Measurements from ENCODE around the gene CARMIL1.

Gene CARMIL1

DNA sequence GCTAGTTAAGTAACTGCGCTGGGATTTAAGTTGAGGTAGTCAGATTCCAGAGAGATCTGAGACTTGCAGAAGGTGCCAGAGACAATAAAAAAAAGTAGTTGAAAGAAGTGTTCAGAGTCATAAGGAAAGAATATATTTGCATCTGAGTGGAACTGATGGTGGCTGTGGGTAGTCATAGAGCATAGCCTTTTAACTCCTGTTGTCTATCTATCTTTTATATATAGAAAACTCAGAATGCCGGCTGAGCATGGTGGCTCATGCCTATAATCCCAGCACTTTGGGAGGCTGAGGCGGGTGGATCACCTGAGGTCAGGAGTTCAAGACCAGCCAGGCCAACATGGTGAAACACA is 62.0 kb downstream of the CARMIL1 start:
- no peak overlapping the region for H3K4me3 ChIP-seq (ENCODE audit: low read depth in 1 of 2, low read length in 1 of 2)
- no peaks in the 10 kb centered on the region for H3K9me3 ChIP-seq
- TF ChIP-seq, protein P1, sequence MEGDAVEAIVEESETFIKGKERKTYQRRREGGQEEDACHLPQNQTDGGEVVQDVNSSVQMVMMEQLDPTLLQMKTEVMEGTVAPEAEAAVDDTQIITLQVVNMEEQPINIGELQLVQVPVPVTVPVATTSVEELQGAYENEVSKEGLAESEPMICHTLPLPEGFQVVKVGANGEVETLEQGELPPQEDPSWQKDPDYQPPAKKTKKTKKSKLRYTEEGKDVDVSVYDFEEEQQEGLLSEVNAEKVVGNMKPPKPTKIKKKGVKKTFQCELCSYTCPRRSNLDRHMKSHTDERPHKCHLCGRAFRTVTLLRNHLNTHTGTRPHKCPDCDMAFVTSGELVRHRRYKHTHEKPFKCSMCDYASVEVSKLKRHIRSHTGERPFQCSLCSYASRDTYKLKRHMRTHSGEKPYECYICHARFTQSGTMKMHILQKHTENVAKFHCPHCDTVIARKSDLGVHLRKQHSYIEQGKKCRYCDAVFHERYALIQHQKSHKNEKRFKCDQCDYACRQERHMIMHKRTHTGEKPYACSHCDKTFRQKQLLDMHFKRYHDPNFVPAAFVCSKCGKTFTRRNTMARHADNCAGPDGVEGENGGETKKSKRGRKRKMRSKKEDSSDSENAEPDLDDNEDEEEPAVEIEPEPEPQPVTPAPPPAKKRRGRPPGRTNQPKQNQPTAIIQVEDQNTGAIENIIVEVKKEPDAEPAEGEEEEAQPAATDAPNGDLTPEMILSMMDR (IDR thresholded peaks at IDR 0.05): no peak
- no peaks in the 10 kb centered on the region for H3K4me1 ChIP-seq (ENCODE audit: control insufficient read depth in 1 of 2, insufficient read depth in 1 of 2, low read depth in 1 of 2, low read length in 1 of 2)
- no peaks in the 10 kb centered on the region for H3K36me3 ChIP-seq
- no peak overlapping the region for H3K27ac ChIP-seq
- peaks cover 20% of the 10 kb centered on the region for H3K27me3 ChIP-seq

DNA sequence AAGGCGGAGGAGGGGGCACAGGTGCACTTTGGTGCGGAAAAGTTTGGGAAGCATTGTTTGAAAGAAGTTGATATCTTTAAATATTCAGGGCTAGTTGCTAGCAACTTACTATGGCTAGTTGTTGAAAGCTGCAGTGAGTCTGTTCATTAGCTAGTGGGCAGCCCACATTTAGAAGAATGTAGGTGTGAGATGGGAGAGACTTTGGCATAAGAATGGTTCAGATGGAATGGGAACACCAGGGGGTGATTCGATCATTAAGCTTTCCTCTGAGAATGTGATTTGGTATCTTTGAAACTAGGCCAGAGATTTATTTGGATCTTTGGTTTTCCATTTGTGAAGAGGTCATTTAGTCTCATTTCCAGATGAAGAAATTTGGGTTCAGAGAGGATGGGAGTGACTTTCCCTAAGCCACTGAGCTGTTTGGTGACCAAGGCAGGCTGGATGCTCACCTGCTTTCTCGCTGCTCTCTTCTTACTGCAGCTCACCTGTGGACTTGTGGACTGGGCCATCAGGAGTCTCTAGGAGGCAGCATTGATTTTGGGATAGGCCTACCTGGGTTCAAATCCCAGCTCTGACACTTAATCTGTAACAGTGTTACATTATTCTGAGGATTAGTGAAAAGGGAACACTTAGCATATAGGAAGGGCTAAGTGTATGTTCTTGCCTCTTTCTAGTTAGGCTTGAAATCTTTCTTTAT is 62.9 kb downstream of the CARMIL1 start:
- Histone ChIP-seq H3K9me3 (no peaks in the 10 kb centered on the region), H3K4me3 (ENCODE audit: low read depth in 1 of 2, low read length in 1 of 2) (no peak overlapping the region), H3K27ac (no peak overlapping the region), H3K27me3 (peaks cover 20% of the 10 kb centered on the region), H3K4me1 (ENCODE audit: control insufficient read depth in 1 of 2, insufficient read depth in 1 of 2, low read depth in 1 of 2, low read length in 1 of 2) (no peaks in the 10 kb centered on the region), H3K36me3 (no peaks in the 10 kb centered on the region)
- TF ChIP-seq, protein P1 (IDR thresholded peaks at IDR 0.05): no peak

DNA sequence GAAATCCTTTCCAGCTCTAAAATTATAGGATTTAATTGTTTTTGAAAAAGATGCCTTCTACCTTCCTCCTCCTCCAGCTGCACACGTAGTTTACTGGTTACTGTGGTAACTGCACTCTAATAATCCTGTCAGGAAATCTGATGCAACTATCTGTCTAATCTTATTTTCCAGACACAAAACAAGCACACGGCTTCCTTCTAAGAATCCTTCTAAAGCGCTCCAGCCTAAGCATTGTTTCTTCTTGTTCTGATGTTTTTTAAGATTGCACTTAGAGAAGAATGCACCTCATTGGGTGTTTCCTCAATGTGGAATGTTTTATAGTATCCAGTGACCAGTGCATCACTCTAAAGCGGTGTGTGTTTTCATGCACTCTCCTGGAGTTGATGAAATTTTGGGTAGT is 63.6 kb downstream of the CARMIL1 start:
- Histone ChIP-seq H3K27ac (no peak overlapping the region), H3K4me3 (ENCODE audit: low read depth in 1 of 2, low read length in 1 of 2) (no peak overlapping the region), H3K4me1 (ENCODE audit: control insufficient read depth in 1 of 2, insufficient read depth in 1 of 2, low read depth in 1 of 2, low read length in 1 of 2) (no peaks in the 10 kb centered on the region), H3K9me3 (no peaks in the 10 kb centered on the region), H3K36me3 (no peaks in the 10 kb centered on the region), H3K27me3 (peaks cover 20% of the 10 kb centered on the region)
- TF ChIP-seq, protein P1 (IDR thresholded peaks at IDR 0.05): no peak

DNA sequence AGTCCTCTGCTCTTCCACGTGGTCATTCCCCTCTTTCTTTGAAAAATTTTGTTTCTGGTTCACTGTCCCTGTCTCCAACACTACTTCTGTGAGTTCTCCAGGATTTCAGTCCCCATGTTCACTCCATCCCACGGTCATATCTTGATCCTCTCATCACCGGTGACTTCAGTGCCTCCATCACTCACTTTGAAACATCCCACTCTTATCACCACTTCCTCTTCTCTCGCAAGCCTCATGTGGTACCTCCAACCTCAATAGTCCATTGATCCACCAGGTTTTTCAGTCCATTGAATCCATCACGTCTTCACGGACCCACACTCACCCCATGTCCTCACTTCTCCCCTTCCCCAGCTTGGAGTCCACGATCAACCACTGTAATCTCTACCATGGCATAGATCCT is 64.8 kb downstream of the CARMIL1 start:
- Histone ChIP-seq H3K36me3 (no peaks in the 10 kb centered on the region), H3K4me1 (ENCODE audit: control insufficient read depth in 1 of 2, insufficient read depth in 1 of 2, low read depth in 1 of 2, low read length in 1 of 2) (no peaks in the 10 kb centered on the region), H3K9me3 (no peaks in the 10 kb centered on the region), H3K27me3 (peaks cover 20% of the 10 kb centered on the region), H3K4me3 (ENCODE audit: low read depth in 1 of 2, low read length in 1 of 2) (no peak overlapping the region), H3K27ac (no peak overlapping the region)
- TF ChIP-seq, protein P1 (IDR thresholded peaks at IDR 0.05): no peak

DNA sequence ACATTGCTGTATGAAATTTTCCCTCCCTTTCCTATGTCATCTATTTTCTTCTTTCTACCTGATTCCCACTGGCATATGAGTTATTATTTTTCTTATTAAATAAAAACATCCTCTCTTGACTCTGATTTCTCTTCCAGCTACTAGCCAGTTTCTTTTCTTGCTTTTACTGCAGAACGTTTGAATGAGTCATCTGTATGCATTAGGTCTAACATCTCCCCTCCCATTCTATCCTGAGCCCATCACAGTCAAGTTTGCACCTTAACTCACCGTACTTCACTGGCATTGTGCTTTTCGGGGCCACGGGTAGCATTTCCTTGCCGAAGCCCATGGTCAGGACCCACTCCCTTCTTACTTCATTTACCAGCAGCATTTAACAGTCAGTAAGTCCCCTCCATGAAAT is 65.7 kb downstream of the CARMIL1 start:
- TF ChIP-seq, protein P1 (IDR thresholded peaks at IDR 0.05): no peak
- Histone ChIP-seq H3K27ac (no peak overlapping the region), H3K4me3 (ENCODE audit: low read depth in 1 of 2, low read length in 1 of 2) (no peak overlapping the region), H3K9me3 (no peaks in the 10 kb centered on the region), H3K36me3 (no peaks in the 10 kb centered on the region), H3K27me3 (peaks cover 20% of the 10 kb centered on the region), H3K4me1 (ENCODE audit: control insufficient read depth in 1 of 2, insufficient read depth in 1 of 2, low read depth in 1 of 2, low read length in 1 of 2) (no peaks in the 10 kb centered on the region)

Data from neutrophil (primary cell).